ENCODE measurements around the gene DOCK11.

DOCK11 gene

GRCh38 chrX:118655561-118656246, 160.1 kb downstream of the DOCK11 start:
- ATAC-seq (replicated peaks) (no peak), DNase-seq (no peak)
- no peaks in the 10 kb centered on the region for H3K9me3 Mint-ChIP-seq
- no peak overlapping the region for H3K4me3 Mint-ChIP-seq
- H3K4me1 Mint-ChIP-seq (ENCODE audit: low read depth in 2 of 2) = peaks cover 0 to 4% of the 10 kb centered on the region in 2 donors
- H3K27ac Mint-ChIP-seq = no peak overlapping the region
- H3K27me3 Mint-ChIP-seq = no peaks in the 10 kb centered on the region
- peaks cover 61% of the 10 kb centered on the region for H3K36me3 Mint-ChIP-seq (ENCODE audit: insufficient read depth)

GRCh38 chrX:118657413-118657812, 161.8 kb downstream of the DOCK11 start:
- Mint-ChIP-seq H3K9me3 (no peaks in the 10 kb centered on the region), H3K27me3 (no peaks in the 10 kb centered on the region), H3K4me3 (no peak overlapping the region), H3K4me1 (ENCODE audit: low read depth in 2 of 2) (peaks cover 0 to 4% of the 10 kb centered on the region in 2 donors), H3K27ac (no peak overlapping the region), H3K36me3 (ENCODE audit: insufficient read depth) (peaks cover 63% of the 10 kb centered on the region)
- DNase-seq = no peak
- ATAC-seq (replicated peaks) = no peak

- Mint-ChIP-seq H3K4me3 (no peak overlapping the region), H3K4me1 (ENCODE audit: low read depth in 2 of 2) (peaks cover 0 to 3% of the 10 kb centered on the region in 2 donors), H3K27ac (no peak overlapping the region), H3K27me3 (no peaks in the 10 kb centered on the region), H3K9me3 (no peaks in the 10 kb centered on the region), H3K36me3 (ENCODE audit: insufficient read depth) (peaks cover 63% of the 10 kb centered on the region)
- DNase-seq = no peak
- ATAC-seq (replicated peaks) = no peak
Observed at GRCh38 chrX:118660085-118660484, 164.5 kb downstream of the DOCK11 start.

- Mint-ChIP-seq H3K4me1 (ENCODE audit: low read depth in 2 of 2) (peaks cover 6 to 7% of the 10 kb centered on the region in 2 donors), H3K9me3 (no peaks in the 10 kb centered on the region), H3K27me3 (no peaks in the 10 kb centered on the region), H3K4me3 (no peak overlapping the region), H3K36me3 (ENCODE audit: insufficient read depth) (peaks cover 78% of the 10 kb centered on the region), H3K27ac (no peak overlapping the region)
- ATAC-seq (replicated peaks) = no peak
- DNase-seq = no peak
Observed at GRCh38 chrX:118665204-118665603, 169.6 kb downstream of the DOCK11 start.

- peaks cover 74% of the 10 kb centered on the region for H3K36me3 Mint-ChIP-seq (ENCODE audit: insufficient read depth)
- no peak for DNase-seq
Observed at GRCh38 chrX:118666521-118666920, 170.9 kb downstream of the DOCK11 start.

GRCh38 chrX:118669435-118669834, 173.8 kb downstream of the DOCK11 start:
- Mint-ChIP-seq H3K9me3 (no peaks in the 10 kb centered on the region), H3K27ac (peak overlapping the region in 1 of 2 donors; percentile 67), H3K4me3 (no peak overlapping the region), H3K4me1 (ENCODE audit: low read depth in 2 of 2) (peaks cover 3 to 7% of the 10 kb centered on the region in 2 donors), H3K27me3 (no peaks in the 10 kb centered on the region), H3K36me3 (ENCODE audit: insufficient read depth) (peaks cover 76% of the 10 kb centered on the region)
- ATAC-seq (replicated peaks) (no peak), DNase-seq (no peak)

More at GRCh38 chrX:118666521-118666920, 170.9 kb downstream of the DOCK11 start:
- peaks cover 6 to 7% of the 10 kb centered on the region in 2 donors for H3K4me1 Mint-ChIP-seq (ENCODE audit: low read depth in 2 of 2)
- H3K27me3 Mint-ChIP-seq = no peaks in the 10 kb centered on the region
- ATAC-seq (replicated peaks) = no peak
- no peak overlapping the region for H3K27ac Mint-ChIP-seq
- H3K9me3 Mint-ChIP-seq = no peaks in the 10 kb centered on the region
- H3K4me3 Mint-ChIP-seq = no peak overlapping the region

- Mint-ChIP-seq H3K27ac (no peak overlapping the region), H3K4me3 (no peak overlapping the region), H3K4me1 (ENCODE audit: low read depth in 2 of 2) (no peaks in the 10 kb centered on the region), H3K27me3 (no peaks in the 10 kb centered on the region), H3K36me3 (ENCODE audit: insufficient read depth) (peaks cover 70% of the 10 kb centered on the region), H3K9me3 (no peaks in the 10 kb centered on the region)
- DNase-seq (no peak), ATAC-seq (replicated peaks) (no peak)
Observed at GRCh38 chrX:118675326-118675965, 179.8 kb downstream of the DOCK11 start.

GRCh38 chrX:118675966-118676349, 180.3 kb downstream of the DOCK11 start:
- ATAC-seq (replicated peaks) (no peak), DNase-seq (no peak)
- H3K27ac Mint-ChIP-seq = no peak overlapping the region
- no peak overlapping the region for H3K4me3 Mint-ChIP-seq
- H3K27me3 Mint-ChIP-seq = no peaks in the 10 kb centered on the region
- H3K9me3 Mint-ChIP-seq = no peaks in the 10 kb centered on the region
- no peaks in the 10 kb centered on the region for H3K4me1 Mint-ChIP-seq (ENCODE audit: low read depth in 2 of 2)
- H3K36me3 Mint-ChIP-seq (ENCODE audit: insufficient read depth) = peaks cover 72% of the 10 kb centered on the region

GRCh38 chrX:118677318-118677717, 181.7 kb downstream of the DOCK11 start:
- H3K27ac Mint-ChIP-seq = no peak overlapping the region
- no peaks in the 10 kb centered on the region for H3K4me1 Mint-ChIP-seq (ENCODE audit: low read depth in 2 of 2)
- no peaks in the 10 kb centered on the region for H3K27me3 Mint-ChIP-seq
- no peaks in the 10 kb centered on the region for H3K9me3 Mint-ChIP-seq
- no peak for ATAC-seq (replicated peaks)
- peaks cover 68% of the 10 kb centered on the region for H3K36me3 Mint-ChIP-seq (ENCODE audit: insufficient read depth)
- DNase-seq = no peak
- no peak overlapping the region for H3K4me3 Mint-ChIP-seq

GRCh38 chrX:118679290-118679689, 183.7 kb downstream of the DOCK11 start:
- no peak overlapping the region for H3K4me3 Mint-ChIP-seq
- H3K27ac Mint-ChIP-seq = peak overlapping the region; percentile 46 to 51
- H3K4me1 Mint-ChIP-seq (ENCODE audit: low read depth in 2 of 2) = no peaks in the 10 kb centered on the region
- no peak for DNase-seq
- peaks cover 61% of the 10 kb centered on the region for H3K36me3 Mint-ChIP-seq (ENCODE audit: insufficient read depth)
- no peak for ATAC-seq (replicated peaks)
- no peaks in the 10 kb centered on the region for H3K9me3 Mint-ChIP-seq
- H3K27me3 Mint-ChIP-seq = no peaks in the 10 kb centered on the region

GRCh38 chrX:118682258-118683014, 186.8 kb downstream of the DOCK11 start:
- Mint-ChIP-seq H3K4me1 (ENCODE audit: low read depth in 2 of 2) (no peaks in the 10 kb centered on the region), H3K36me3 (ENCODE audit: insufficient read depth) (peaks cover 75% of the 10 kb centered on the region), H3K4me3 (no peak overlapping the region), H3K27me3 (no peaks in the 10 kb centered on the region), H3K9me3 (no peaks in the 10 kb centered on the region), H3K27ac (no peak overlapping the region)
- no peak for DNase-seq
- no peak for ATAC-seq (replicated peaks)

- no peaks in the 10 kb centered on the region for H3K27me3 Mint-ChIP-seq
- H3K4me1 Mint-ChIP-seq (ENCODE audit: low read depth in 2 of 2) = peaks cover 0 to 4% of the 10 kb centered on the region in 2 donors
- no peak overlapping the region for H3K27ac Mint-ChIP-seq
- DNase-seq (no peak), ATAC-seq (replicated peaks) (no peak)
- H3K36me3 Mint-ChIP-seq (ENCODE audit: insufficient read depth) = peaks cover 81% of the 10 kb centered on the region
- H3K9me3 Mint-ChIP-seq = no peaks in the 10 kb centered on the region
- no peak overlapping the region for H3K4me3 Mint-ChIP-seq
Observed at GRCh38 chrX:118685393-118685792, 189.8 kb downstream of the DOCK11 start.

GRCh38 chrX:118688935-118689334, 193.3 kb downstream of the DOCK11 start:
- Mint-ChIP-seq H3K27me3 (no peaks in the 10 kb centered on the region), H3K27ac (peak overlapping the region; percentile 51 to 86), H3K4me3 (no peak overlapping the region), H3K36me3 (ENCODE audit: insufficient read depth) (peaks cover 69% of the 10 kb centered on the region), H3K4me1 (ENCODE audit: low read depth in 2 of 2) (peaks cover 0 to 4% of the 10 kb centered on the region in 2 donors), H3K9me3 (no peaks in the 10 kb centered on the region)
- DNase-seq (no peak), ATAC-seq (replicated peaks) (no peak)

GRCh38 chrX:118693843-118694242, 198.2 kb downstream of the DOCK11 start:
- DNase-seq (no peak), ATAC-seq (replicated peaks) (no peak)
- Mint-ChIP-seq H3K27ac (peak overlapping the region in 1 of 2 donors; percentile 54), H3K9me3 (no peaks in the 10 kb centered on the region), H3K4me3 (no peak overlapping the region), H3K4me1 (ENCODE audit: low read depth in 2 of 2) (no peaks in the 10 kb centered on the region), H3K27me3 (no peaks in the 10 kb centered on the region), H3K36me3 (ENCODE audit: insufficient read depth) (peaks cover 31% of the 10 kb centered on the region)

All from effector memory CD8-positive, alpha-beta T cell (primary cell).